PC-3 (cell line): ENCODE measurements around the gene C15orf62. TPM values are rescaled to one million over a fixed set of nuclear protein-coding genes. Genes with fewer than 3 reads are reported as not detected.

ENCODE experiments used
- ATAC-seq: fragments of 200-7000 bp; cut with Tn5 transposase; 2 replicates; pipeline ENCODE4 v1.9.1; 2020; ENCODE audit warnings: mild to moderate bottlenecking, moderate library complexity
- BruUV-seq: library from RNA; stranded (reverse); fragments of 400-500 nt; replicated peaks from 2 replicates; lab custom pipeline; 2021; lab: Mats Ljungman, UMichigan
- CTCF ChIA-PET: fragments of 300-600 bp; sonication (Branson Sonifier 250); formaldehyde crosslinking; loops from one replicate; lab custom pipeline; 2022; ENCODE audit warnings: antibody characterized with exemption; lab: Charles Lee
- POLR2A ChIA-PET: fragments of 300-600 bp; sonication (Branson Sonifier 250); formaldehyde crosslinking; loops from one replicate; lab custom pipeline; 2022; ENCODE audit warnings: antibody characterized with exemption; ENCODE audit not compliant: unreplicated experiment; lab: Charles Lee
- DNase-seq: peaks from one replicate; pipeline ENCODE4 v3.0.0-alpha.2; 2015
- H2AFZ ChIP-seq: fragments of 300-600 bp; sonication (generic); 2 replicates; pipeline ENCODE4 v1.6.0; 2016; ENCODE audit warnings: antibody characterized with exemption, low read length
- H3F3A ChIP-seq: fragments of 300-600 bp; sonication (generic); one replicate; pipeline ENCODE4 v1.6.0; 2017; ENCODE audit warnings: antibody characterized with exemption, low read length, control low read depth, mild to moderate bottlenecking; ENCODE audit not compliant: unreplicated experiment
- H3K27ac ChIP-seq: fragments of 300-600 bp; sonication (generic); 2 replicates; pipeline ENCODE4 v1.5.1; 2016; ENCODE audit warnings: mild to moderate bottlenecking, low read length
- H3K27me3 ChIP-seq: fragments of 300-600 bp; sonication (generic); 2 replicates; pipeline ENCODE4 v1.6.1; 2016; ENCODE audit warnings: low read length, mixed read lengths
- H3K36me3 ChIP-seq: fragments of 300-600 bp; sonication (generic); 2 replicates; pipeline ENCODE4 v1.6.1; 2016; ENCODE audit warnings: low read depth, mixed run types, low read length, mixed read lengths
- H3K4me1 ChIP-seq: fragments of 300-600 bp; sonication (generic); 2 replicates; pipeline ENCODE4 v1.5.1; 2016; ENCODE audit warnings: low read length; ENCODE audit not compliant: insufficient read depth
- H3K4me2 ChIP-seq: fragments of 300-600 bp; sonication (generic); 2 replicates; pipeline ENCODE4 v1.6.0; 2016; ENCODE audit warnings: low read length
- H3K4me3 ChIP-seq: fragments of 300-600 bp; sonication (generic); 2 replicates; pipeline ENCODE4 v1.5.1; 2016; ENCODE audit warnings: mild to moderate bottlenecking, low read length, mixed read lengths
- H3K79me2 ChIP-seq: fragments of 300-600 bp; sonication (generic); 2 replicates; pipeline ENCODE4 v1.6.1; 2017; ENCODE audit warnings: low read length, mixed read lengths
- H3K9ac ChIP-seq: fragments of 300-600 bp; sonication (generic); 2 replicates; pipeline ENCODE4 v1.6.0; 2016; ENCODE audit warnings: mild to moderate bottlenecking, low read length
- H3K9me2 ChIP-seq: fragments of 300-600 bp; sonication (generic); replicated peaks from 2 replicates; pipeline ENCODE4 v1.6.1; 2016; ENCODE audit warnings: mixed run types, low read length, mixed read lengths
- H3K9me3 ChIP-seq: fragments of 300-600 bp; sonication (generic); 2 replicates; pipeline ENCODE4 v1.6.1; 2016; ENCODE audit warnings: low read length, mixed read lengths
- H4K20me1 ChIP-seq: fragments of 300-600 bp; sonication (generic); 2 replicates; pipeline ENCODE4 v1.6.1; 2016; ENCODE audit warnings: low read length, mixed read lengths
- CTCF ChIP-seq: fragments of 300-600 bp; sonication (generic); conservative IDR thresholded peaks from 2 replicates; pipeline ENCODE4 v1.5.1; 2017; ENCODE audit warnings: antibody characterized with exemption, low read depth, mild to moderate bottlenecking, low read length
- EZH2 ChIP-seq: fragments of 300-600 bp; sonication (generic); IDR thresholded peaks from one replicate; pipeline ENCODE4 v1.6.1; 2017; ENCODE audit warnings: antibody characterized with exemption, mild to moderate bottlenecking, low read length; ENCODE audit not compliant: unreplicated experiment
- EZH2phosphoT487 ChIP-seq: fragments of 300-600 bp; sonication (generic); IDR thresholded peaks from 2 replicates; pipeline ENCODE4 v1.6.1; 2018; ENCODE audit warnings: mild to moderate bottlenecking, antibody characterized with exemption, low read length, borderline replicate concordance
- intact Hi-C: fragments of 100-400 bp; cut with micrococcal nuclease; formaldehyde crosslinking; loops from 2 replicates; pipeline ENCODE4 v1.9.0; 2023
- total RNA-seq: library from RNA; depleted of rRNA; stranded (reverse); fragments of >200 nt; gene quantifications from 2 replicates; pipeline ENCODE4 v1.2.3, GENCODE V29; 2014

Gene C15orf62
- total RNA-seq, 1 experiment from 2014 or later: 1.5 TPM

GRCh38 chr15:40722354-40722753 is 47.4 kb upstream of the C15orf62 start:
- Histone ChIP-seq H3K4me2 (no peak overlapping the region), H3K27ac (no peak overlapping the region), H3K9ac (no peak overlapping the region), H3K4me1 (no peaks in the 10 kb centered on the region), H3K9me2 (no peaks in the 10 kb centered on the region), H2AFZ (no peak overlapping the region), H3K79me2 (no peaks in the 10 kb centered on the region), H3K4me3 (no peak overlapping the region), H3F3A (no peaks in the 10 kb centered on the region), H4K20me1 (no peaks in the 10 kb centered on the region), H3K36me3 (peaks cover 13% of the 10 kb centered on the region), H3K9me3 (no peaks in the 10 kb centered on the region), H3K27me3 (no peaks in the 10 kb centered on the region)
- ChIA-PET CTCF (no interaction called here), POLR2A (interaction anchor here (0.6 kb wide), 1 partner anchor 151 kb away, joined by 6 read pairs; no protein-coding TSS in a partner anchor)
- no TSS peak for BruUV-seq
- ATAC-seq (no peak), DNase-seq (no peak)
- no peak for TF ChIP-seq EZH2
- TF ChIP-seq CTCF: no peak
- no peak for TF ChIP-seq EZH2phosphoT487
- intact Hi-C loops: no loop called here

- DNase-seq (no peak), ATAC-seq (peak; percentile 62)
- H3K27me3 ChIP-seq: no peaks in the 10 kb centered on the region
- H3K4me1 ChIP-seq: no peaks in the 10 kb centered on the region
- H3K4me3 ChIP-seq: no peak overlapping the region
- no peaks in the 10 kb centered on the region for H3F3A ChIP-seq
- H3K9me3 ChIP-seq: no peaks in the 10 kb centered on the region
- BruUV-seq: no TSS peak
- POLR2A ChIA-PET: interaction anchor here (0.7 kb wide), 1 partner anchor 154 kb away, joined by 5 read pairs; no protein-coding TSS in a partner anchor
- H4K20me1 ChIP-seq: no peaks in the 10 kb centered on the region
- no peak overlapping the region for H3K27ac ChIP-seq
- CTCF ChIA-PET: interaction anchor here (0.7 kb wide), 1 partner anchor 171 kb away, joined by 3 read pairs; no protein-coding TSS in a partner anchor
- TF ChIP-seq EZH2 (no peak), EZH2phosphoT487 (no peak), CTCF (no peak)
- H3K79me2 ChIP-seq: no peaks in the 10 kb centered on the region
- no peaks in the 10 kb centered on the region for H3K9me2 ChIP-seq
- no peak overlapping the region for H3K9ac ChIP-seq
- H3K36me3 ChIP-seq: peaks cover 8% of the 10 kb centered on the region; the same call in 1 of the 2 replicates
- no peak overlapping the region for H2AFZ ChIP-seq
- no peak overlapping the region for H3K4me2 ChIP-seq
- intact Hi-C loops: no loop called here
Observed at GRCh38 chr15:40722934-40723333, 46.8 kb upstream of the C15orf62 start.

- Histone ChIP-seq H3K27me3 (no peaks in the 10 kb centered on the region), H3K4me2 (no peak overlapping the region), H3K9me2 (no peaks in the 10 kb centered on the region), H3K79me2 (no peaks in the 10 kb centered on the region), H3K4me3 (no peak overlapping the region), H2AFZ (no peak overlapping the region), H3K27ac (no peak overlapping the region), H3K4me1 (no peaks in the 10 kb centered on the region), H4K20me1 (no peaks in the 10 kb centered on the region), H3K9me3 (no peaks in the 10 kb centered on the region), H3K9ac (no peak overlapping the region), H3F3A (no peaks in the 10 kb centered on the region), H3K36me3 (peaks cover 8% of the 10 kb centered on the region; the same call in 1 of the 2 replicates)
- ATAC-seq: no peak
- intact Hi-C loops: no loop called here
- ChIA-PET POLR2A (no interaction called here), CTCF (interaction anchor here (0.6 kb wide), 1 partner anchor 20 kb away, joined by 6 read pairs; no protein-coding TSS in a partner anchor)
- no TSS peak for BruUV-seq
- TF ChIP-seq EZH2phosphoT487 (no peak), EZH2 (no peak), CTCF (no peak)
- no peak for DNase-seq
Observed at GRCh38 chr15:40723919-40724318, 45.9 kb upstream of the C15orf62 start.
